ENCODE results near the gene CCDC78. TPM values are rescaled to one million over a fixed set of nuclear protein-coding genes. Genes with fewer than 3 reads are reported as not detected.
A peak's percentile ranks its signal among the peaks of the same experiment; 100 is the strongest.

The CCDC78 gene
- total RNA-seq, 2 experiments from 2014 or later = 1.2 to 2.7 TPM

GRCh38 chr16:717450-718245, 8.6 kb downstream of the CCDC78 start:
- H3K4me1 Mint-ChIP-seq (ENCODE audit: low read depth) = peaks cover 23% of the 10 kb centered on the region
- no peaks in the 10 kb centered on the region for H3K36me3 Mint-ChIP-seq (ENCODE audit: low read depth)
- no peaks in the 10 kb centered on the region for H3K9me3 Mint-ChIP-seq
- DNase-seq (no peak), ATAC-seq (ENCODE audit: poor library complexity) (no peak)
- intact Hi-C loops (cut with DNase I, micrococcal nuclease) = no loop called here
- TF ChIP-seq CTCF (IDR thresholded peaks at IDR 0.05) = no peak
- no peak overlapping the region for H3K4me3 ChIP-seq (ENCODE audit: low read length)
- CTCF ChIA-PET = no interaction called here
- H3K9me3 ChIP-seq (ENCODE audit: control insufficient read depth in 1 of 2, insufficient read depth in 1 of 2, low read length in 2 of 2) = peaks cover 0 to 16% of the 10 kb centered on the region in 2 experiments
- H3K27me3 Mint-ChIP-seq = peaks cover 12% of the 10 kb centered on the region
- no peak overlapping the region for H3K4me3 Mint-ChIP-seq
- H3K27me3 ChIP-seq (ENCODE audit: control insufficient read depth in 1 of 2, insufficient read depth in 2 of 2, low read length in 2 of 2) = peaks cover 7 to 14% of the 10 kb centered on the region in 2 experiments
- H3K27ac ChIP-seq (ENCODE audit: low read depth in 1 of 2, low read length in 2 of 2) = no peak overlapping the region
- H3K27ac Mint-ChIP-seq = no peak overlapping the region
- POLR2A ChIA-PET = interaction anchor here (1.2 to 4.5 kb wide), 3 partner anchors 9 to 37 kb away, joined by 4 to 30 read pairs (median 22); partner anchors contain the start of genes CCDC78, HAGHL and STUB1
- no peaks in the 10 kb centered on the region for H3K36me3 ChIP-seq (ENCODE audit: insufficient read depth, low read length)
- H3K4me1 ChIP-seq (ENCODE audit: insufficient read depth, low read length) = peaks cover 49% of the 10 kb centered on the region

- Mint-ChIP-seq H3K27ac (no peak overlapping the region), H3K36me3 (ENCODE audit: low read depth) (no peaks in the 10 kb centered on the region), H3K9me3 (no peaks in the 10 kb centered on the region), H3K4me3 (peak overlapping the region; percentile 69), H3K4me1 (ENCODE audit: low read depth) (peaks cover 24% of the 10 kb centered on the region), H3K27me3 (peaks cover 14% of the 10 kb centered on the region)
- no peak overlapping the region for H3K27ac ChIP-seq (ENCODE audit: low read depth in 1 of 2, low read length in 2 of 2)
- H3K27me3 ChIP-seq (ENCODE audit: control insufficient read depth in 1 of 2, insufficient read depth in 2 of 2, low read length in 2 of 2) = peaks cover 7 to 14% of the 10 kb centered on the region in 2 experiments
- ATAC-seq (ENCODE audit: poor library complexity) (no peak), DNase-seq (no peak)
- CTCF ChIA-PET = interaction anchor here (2.3 kb wide), 1 partner anchor 23 kb away, joined by 8 read pairs; the partner anchor contains the start of gene CIAO3
- H3K9me3 ChIP-seq (ENCODE audit: control insufficient read depth in 1 of 2, insufficient read depth in 1 of 2, low read length in 2 of 2) = peaks cover 0 to 12% of the 10 kb centered on the region in 2 experiments
- no peak overlapping the region for H3K4me3 ChIP-seq (ENCODE audit: low read length)
- TF ChIP-seq CTCF (IDR thresholded peaks at IDR 0.05) = no peak
- intact Hi-C loops (cut with DNase I, micrococcal nuclease) = no loop called here
- peaks cover 43% of the 10 kb centered on the region for H3K4me1 ChIP-seq (ENCODE audit: insufficient read depth, low read length)
- no peaks in the 10 kb centered on the region for H3K36me3 ChIP-seq (ENCODE audit: insufficient read depth, low read length)
- POLR2A ChIA-PET = interaction anchor here (1.2 to 4.5 kb wide), 5 partner anchors 10 to 72 kb away, joined by 3 to 30 read pairs (median 5); partner anchors contain the start of genes CCDC78, CHTF18, HAGHL and RPUSD1
Observed at GRCh38 chr16:716768-717325, 9.4 kb downstream of the CCDC78 start.

- no peak for TF ChIP-seq CTCF (IDR thresholded peaks at IDR 0.05)
- H3K36me3 ChIP-seq (ENCODE audit: insufficient read depth, low read length) = no peaks in the 10 kb centered on the region
- peaks cover 24% of the 10 kb centered on the region for H3K4me1 Mint-ChIP-seq (ENCODE audit: low read depth)
- peaks cover 14% of the 10 kb centered on the region for H3K27me3 Mint-ChIP-seq
- no peak overlapping the region for H3K27ac ChIP-seq (ENCODE audit: low read depth in 1 of 2, low read length in 2 of 2)
- no peak for ATAC-seq (ENCODE audit: poor library complexity)
- H3K36me3 Mint-ChIP-seq (ENCODE audit: low read depth) = no peaks in the 10 kb centered on the region
- peaks cover 44% of the 10 kb centered on the region for H3K4me1 ChIP-seq (ENCODE audit: insufficient read depth, low read length)
- H3K9me3 Mint-ChIP-seq = no peaks in the 10 kb centered on the region
- H3K4me3 Mint-ChIP-seq = peak overlapping the region; percentile 69
- CTCF ChIA-PET = interaction anchor here (1.0 to 2.3 kb wide), 3 partner anchors 17 to 72 kb away, joined by 3 to 8 read pairs (median 3); partner anchors contain the start of genes CHTF18, CIAO3 and RPUSD1
- no peak overlapping the region for H3K4me3 ChIP-seq (ENCODE audit: low read length)
- peaks cover 0 to 8% of the 10 kb centered on the region in 2 experiments for H3K9me3 ChIP-seq (ENCODE audit: control insufficient read depth in 1 of 2, insufficient read depth in 1 of 2, low read length in 2 of 2)
- no peak overlapping the region for H3K27ac Mint-ChIP-seq
- intact Hi-C loops (cut with DNase I, micrococcal nuclease) = no loop called here
- peaks cover 11 to 18% of the 10 kb centered on the region in 2 experiments for H3K27me3 ChIP-seq (ENCODE audit: control insufficient read depth in 1 of 2, insufficient read depth in 2 of 2, low read length in 2 of 2)
- DNase-seq = no peak
- POLR2A ChIA-PET = interaction anchor here (1.2 to 4.5 kb wide), 5 partner anchors 10 to 72 kb away, joined by 3 to 30 read pairs (median 5); partner anchors contain the start of genes CCDC78, CHTF18, HAGHL and RPUSD1
Observed at GRCh38 chr16:716200-716568, 10.1 kb downstream of the CCDC78 start.
